ENCODE data around the gene KDSR.
A peak's percentile ranks its signal among the peaks of the same experiment; 100 is the strongest.
"Not testable (repeated sequence)": the region's sequence is repeated elsewhere in the genome, so short reads cannot be mapped to it uniquely, and the experiment has no call there.

Gene KDSR

DNA sequence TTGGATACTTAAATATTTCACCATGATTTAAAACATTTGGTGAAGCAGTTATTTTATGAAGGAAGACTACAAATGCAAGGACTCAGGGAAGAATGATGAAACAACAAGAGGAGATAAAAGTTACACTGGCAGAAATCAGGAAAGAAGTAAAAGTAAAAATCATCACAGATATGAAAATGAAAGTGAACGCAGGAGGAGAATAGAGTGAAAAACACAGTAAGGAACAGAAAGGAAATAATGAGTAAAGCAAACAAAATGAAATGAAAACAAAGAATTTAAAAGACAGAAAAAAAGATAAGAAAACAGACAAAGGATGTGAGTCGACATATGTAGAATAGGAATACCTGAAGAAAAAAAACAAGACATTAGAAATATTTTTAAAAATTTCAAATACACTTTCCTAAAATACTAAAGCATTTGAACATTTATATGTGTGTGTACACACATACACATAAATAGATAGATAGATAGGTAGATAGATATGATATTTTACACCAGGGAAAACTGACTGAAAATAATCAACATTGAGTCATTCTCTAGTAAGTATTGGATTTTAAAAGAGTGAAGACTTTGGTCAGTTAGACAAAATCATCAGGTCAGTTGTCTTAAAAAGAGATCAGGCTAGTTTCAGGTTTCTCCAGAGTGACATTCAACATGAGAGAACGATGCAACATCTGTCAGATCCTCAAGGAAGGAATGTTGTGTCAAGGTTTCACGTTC is 12.1 kb upstream of the KDSR start:
- peaks cover 9% of the 10 kb centered on the region for H3K36me3 Mint-ChIP-seq
- peak overlapping the region; percentile 68 for H3K4me3 Mint-ChIP-seq
- no peaks in the 10 kb centered on the region for H3K27me3 Mint-ChIP-seq

DNA sequence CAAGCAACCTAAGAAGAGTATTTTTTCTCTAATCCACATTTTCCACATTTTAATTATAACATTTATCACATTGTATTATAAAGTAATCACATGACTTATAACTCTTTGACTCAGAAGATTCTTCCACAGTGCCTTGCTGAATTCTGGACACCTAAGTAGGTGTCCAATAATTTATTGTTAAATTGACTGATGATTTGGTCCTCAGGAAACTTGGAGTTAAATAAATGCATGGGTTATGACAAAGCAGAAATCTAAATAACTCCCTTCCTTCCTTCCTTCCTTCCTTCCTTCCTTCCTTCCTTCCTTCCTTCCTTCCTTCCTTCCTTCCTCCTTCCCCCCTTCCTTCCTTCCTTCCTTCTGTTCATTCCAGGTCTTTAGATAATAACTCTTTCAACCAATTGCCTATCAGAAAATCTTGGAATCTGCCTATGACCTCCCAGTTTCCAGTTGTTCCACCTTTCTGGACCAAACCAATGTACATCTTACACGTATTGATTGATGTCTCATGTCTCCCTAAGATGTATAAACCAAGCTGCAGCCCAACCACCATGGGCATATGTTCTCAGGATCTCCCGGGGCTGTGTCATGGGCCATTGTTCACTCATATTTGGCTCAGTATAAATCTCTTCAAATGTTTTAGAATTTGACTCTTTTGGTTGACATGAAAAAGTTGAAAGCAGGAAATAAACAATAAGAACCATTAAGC is 10.4 kb upstream of the KDSR start:
- Mint-ChIP-seq H3K27ac (no peak overlapping the region), H3K9me3 (ENCODE audit: low read depth) (no peaks in the 10 kb centered on the region), H3K27me3 (no peaks in the 10 kb centered on the region), H3K4me3 (no peak overlapping the region), H3K4me1 (ENCODE audit: low read depth) (peaks cover 20% of the 10 kb centered on the region), H3K36me3 (peaks cover 2% of the 10 kb centered on the region)

More for the DNA sequence above, 12.1 kb upstream of the KDSR start:
- H3K9me3 Mint-ChIP-seq (ENCODE audit: low read depth), result peaks cover 4% of the 10 kb centered on the region
- H3K27ac Mint-ChIP-seq, result peak overlapping the region; percentile 81
- H3K4me1 Mint-ChIP-seq (ENCODE audit: low read depth), result peaks cover 20% of the 10 kb centered on the region

DNA sequence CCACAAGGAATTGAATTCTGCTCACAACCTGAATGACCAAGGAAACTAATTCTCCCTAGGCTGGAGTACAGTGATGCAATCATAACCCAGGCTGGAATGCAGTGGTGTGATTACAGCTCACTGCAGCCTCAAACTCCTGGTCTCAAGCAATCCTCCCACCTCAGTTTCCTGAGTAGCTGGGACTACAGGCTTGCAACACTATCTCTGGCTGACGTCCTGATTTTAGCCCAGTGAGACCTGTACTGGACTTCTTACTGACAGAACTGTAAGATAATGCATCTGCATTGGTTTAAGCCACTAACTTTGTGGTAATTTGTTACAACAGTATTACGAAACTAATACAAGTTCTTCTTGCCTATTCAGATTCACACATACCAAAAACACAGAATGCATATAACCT is 9.5 kb upstream of the KDSR start:
- peaks cover 2% of the 10 kb centered on the region for H3K36me3 Mint-ChIP-seq
- no peak overlapping the region for H3K27ac Mint-ChIP-seq
- H3K27me3 Mint-ChIP-seq, result no peaks in the 10 kb centered on the region
- H3K9me3 Mint-ChIP-seq (ENCODE audit: low read depth), result no peaks in the 10 kb centered on the region
- H3K4me3 Mint-ChIP-seq, result no peak overlapping the region
- peaks cover 20% of the 10 kb centered on the region for H3K4me1 Mint-ChIP-seq (ENCODE audit: low read depth)

DNA sequence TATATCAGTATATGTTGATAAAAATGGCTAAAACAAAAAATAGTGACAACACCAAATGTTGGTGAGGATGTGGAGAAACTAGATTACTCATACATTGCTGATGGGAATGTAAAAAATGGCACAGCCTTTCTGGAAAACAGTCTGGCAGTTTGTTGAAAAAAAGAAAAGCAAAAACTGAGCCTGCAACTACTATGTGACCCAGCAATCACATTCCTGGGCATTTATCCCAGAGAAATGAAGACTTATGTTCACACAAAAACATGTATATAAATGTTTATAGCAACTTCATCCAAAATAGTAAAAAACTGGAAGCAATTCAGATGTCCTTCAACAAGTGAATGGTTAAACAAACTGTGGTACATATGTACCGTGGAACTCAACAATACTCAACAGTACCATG is 7.5 kb upstream of the KDSR start:
- H3K9me3 Mint-ChIP-seq (ENCODE audit: low read depth), result no peaks in the 10 kb centered on the region
- H3K36me3 Mint-ChIP-seq, result peaks cover 3% of the 10 kb centered on the region

DNA sequence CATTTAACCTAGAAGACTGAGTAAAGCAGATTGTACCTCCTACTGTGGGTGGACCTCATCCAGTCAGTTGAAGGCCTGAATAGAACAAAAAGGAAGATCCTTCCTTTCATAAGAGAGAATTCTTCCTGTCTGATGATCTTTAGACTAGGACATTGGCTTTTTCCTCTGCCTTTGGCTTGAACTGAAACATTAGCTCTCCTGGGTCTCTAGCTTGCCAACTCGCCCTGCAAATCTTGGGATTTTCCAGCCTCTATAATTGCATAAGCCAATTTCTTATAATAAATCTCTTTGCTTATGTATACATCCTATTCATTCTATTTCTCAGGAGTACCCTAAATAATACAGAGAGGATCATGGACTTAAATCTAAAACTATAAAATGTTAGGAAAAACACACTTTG is 6.2 kb upstream of the KDSR start:
- H3K4me3 Mint-ChIP-seq, result no peak overlapping the region
- H3K9me3 Mint-ChIP-seq (ENCODE audit: low read depth), result no peaks in the 10 kb centered on the region
- H3K36me3 Mint-ChIP-seq, result peaks cover 10% of the 10 kb centered on the region
- no peaks in the 10 kb centered on the region for H3K27me3 Mint-ChIP-seq
- H3K4me1 Mint-ChIP-seq (ENCODE audit: low read depth), result peaks cover 18% of the 10 kb centered on the region
- H3K27ac Mint-ChIP-seq, result no peak overlapping the region

More for the DNA sequence above, 7.5 kb upstream of the KDSR start:
- Mint-ChIP-seq H3K27me3 (no peaks in the 10 kb centered on the region), H3K27ac (no peak overlapping the region), H3K4me3 (no peak overlapping the region), H3K4me1 (ENCODE audit: low read depth) (peaks cover 19% of the 10 kb centered on the region)

DNA sequence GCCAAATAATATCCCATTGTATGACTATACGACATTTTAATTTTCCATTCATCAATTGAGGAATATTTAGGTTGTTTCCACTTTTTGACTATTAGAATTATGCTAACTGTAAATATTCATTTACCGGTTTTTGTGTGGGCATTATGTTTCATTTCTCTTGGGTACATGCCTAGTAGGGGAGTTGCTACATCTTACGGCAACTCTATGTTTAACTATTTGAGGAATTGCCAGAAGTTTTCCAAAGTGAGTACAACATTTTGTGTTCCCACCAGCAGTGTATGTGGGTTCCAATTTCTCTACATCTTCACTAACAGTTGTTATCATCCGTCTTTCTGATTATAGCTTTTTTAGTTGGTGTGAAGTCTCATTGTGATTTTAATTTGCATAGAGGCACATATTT is 1.6 kb upstream of the KDSR start:
- peaks cover 40% of the 10 kb centered on the region for H3K4me1 Mint-ChIP-seq (ENCODE audit: low read depth)

DNA sequence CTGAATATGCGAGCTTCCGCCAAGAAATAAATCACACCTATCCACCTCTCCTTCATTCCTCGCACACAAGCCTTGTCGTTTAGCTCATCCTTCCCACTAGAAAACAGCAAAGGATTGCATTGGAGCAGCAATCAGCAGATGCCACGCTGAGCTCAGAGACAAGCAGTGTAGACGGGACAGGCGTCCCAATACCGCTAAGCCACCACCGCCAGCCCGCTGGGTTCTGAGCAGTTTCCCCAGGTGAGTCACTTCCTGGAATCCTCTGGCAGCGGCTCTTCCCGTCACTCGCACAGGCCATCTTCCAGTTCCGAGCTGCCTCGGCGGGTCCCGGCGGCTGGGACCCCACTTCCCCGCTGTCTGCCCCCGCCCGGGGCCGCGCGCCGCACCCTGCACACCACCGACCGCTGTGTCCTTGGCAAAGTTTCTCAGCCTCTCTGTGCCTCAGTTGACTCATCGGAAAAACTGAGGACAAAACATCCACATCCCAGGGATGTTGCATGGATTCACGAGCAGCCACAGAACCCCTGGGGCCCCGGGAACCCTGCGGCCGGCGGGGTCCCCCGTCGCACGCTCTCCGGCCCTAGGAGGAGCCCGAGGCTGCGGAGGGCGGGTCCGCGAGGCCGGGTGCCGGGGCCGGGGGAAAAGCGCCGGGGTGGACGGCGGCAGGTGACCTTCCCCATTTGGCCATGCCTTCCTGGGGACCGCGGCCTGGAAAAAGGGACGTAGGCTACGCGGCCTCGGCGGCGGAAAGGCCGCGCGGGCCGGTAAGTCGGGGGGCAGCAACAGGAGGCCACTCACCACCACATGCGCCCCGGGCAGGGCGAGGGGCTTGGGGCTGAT is 573 bp downstream of the KDSR start:
- peaks cover 41% of the 10 kb centered on the region for H3K4me1 Mint-ChIP-seq (ENCODE audit: low read depth)
- H3K4me3 Mint-ChIP-seq, result peak overlapping the region; percentile 95

More for the DNA sequence above, 1.6 kb upstream of the KDSR start:
- Mint-ChIP-seq H3K27me3 (no peaks in the 10 kb centered on the region), H3K36me3 (peaks cover 12% of the 10 kb centered on the region), H3K9me3 (ENCODE audit: low read depth) (no peaks in the 10 kb centered on the region), H3K4me3 (peak overlapping the region; percentile 92), H3K27ac (no peak overlapping the region)

DNA sequence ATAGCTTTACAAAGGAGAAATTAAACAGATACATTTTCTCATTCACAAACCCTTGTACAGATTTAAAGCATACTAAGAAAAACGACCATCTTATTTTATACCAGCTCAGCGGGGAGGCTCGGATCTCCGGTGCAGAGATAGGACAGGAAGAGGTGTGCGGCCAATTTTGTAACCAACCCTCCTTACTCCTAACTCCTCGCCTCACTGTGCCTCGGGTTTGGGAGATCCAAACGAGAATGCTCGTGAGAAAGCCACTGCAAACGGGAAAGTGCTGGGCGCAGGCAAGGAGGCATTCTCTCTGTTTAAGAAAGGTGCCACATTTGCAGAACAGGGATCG is 1.2 kb downstream of the KDSR start:
- Mint-ChIP-seq H3K36me3 (peaks cover 15% of the 10 kb centered on the region), H3K4me1 (ENCODE audit: low read depth) (peaks cover 41% of the 10 kb centered on the region), H3K9me3 (ENCODE audit: low read depth) (no peaks in the 10 kb centered on the region), H3K27ac (peak overlapping the region; percentile 86), H3K4me3 (peak overlapping the region; percentile 95), H3K27me3 (no peaks in the 10 kb centered on the region)

More for the DNA sequence above, 573 bp downstream of the KDSR start:
- no peaks in the 10 kb centered on the region for H3K9me3 Mint-ChIP-seq (ENCODE audit: low read depth)
- H3K27me3 Mint-ChIP-seq, result no peaks in the 10 kb centered on the region
- H3K27ac Mint-ChIP-seq, result peak overlapping the region; percentile 86
- peaks cover 15% of the 10 kb centered on the region for H3K36me3 Mint-ChIP-seq

DNA sequence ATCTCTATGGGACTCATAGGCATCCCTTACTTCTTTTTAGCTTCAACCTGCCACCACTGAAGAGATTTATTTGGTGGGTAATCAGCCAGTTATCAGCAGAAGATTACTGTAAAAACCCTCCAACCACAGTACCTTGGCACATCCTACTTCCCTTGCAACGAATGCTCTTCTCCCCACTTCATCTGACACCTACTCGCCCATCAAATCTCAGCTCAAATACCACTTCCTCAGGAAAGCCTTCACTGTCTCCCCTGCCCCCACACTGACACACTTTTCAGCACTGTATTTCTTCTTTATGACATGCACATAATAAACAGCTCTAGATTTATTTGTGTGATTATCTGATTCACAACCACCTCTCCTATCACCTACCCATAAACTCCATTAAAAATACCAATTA is 3.1 kb downstream of the KDSR start:
- peaks cover 8% of the 10 kb centered on the region for H3K36me3 Mint-ChIP-seq

DNA sequence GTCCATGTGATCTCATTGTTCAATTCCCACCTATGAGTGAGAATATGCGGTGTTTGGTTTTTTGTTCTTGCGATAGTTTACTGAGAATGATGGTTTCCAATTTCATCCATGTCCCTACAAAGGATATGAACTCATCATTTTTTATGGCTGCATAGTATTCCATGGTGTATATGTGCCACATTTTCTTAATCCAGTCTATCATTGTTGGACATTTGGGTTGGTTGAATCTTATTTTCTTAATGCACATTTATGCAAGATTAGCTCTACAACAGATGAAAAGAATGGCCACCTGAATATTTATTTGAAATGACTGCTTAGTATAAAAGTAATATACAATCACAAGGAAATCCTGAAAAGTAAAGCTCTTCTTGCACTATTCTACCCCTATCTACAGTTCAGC is 3.6 kb downstream of the KDSR start:
- H3K4me3 Mint-ChIP-seq; H3K27me3 Mint-ChIP-seq; H3K9me3 Mint-ChIP-seq (ENCODE audit: low read depth); H3K36me3 Mint-ChIP-seq; H3K27ac Mint-ChIP-seq: not testable (repeated sequence)
- peaks cover 28% of the 10 kb centered on the region for H3K4me1 Mint-ChIP-seq (ENCODE audit: low read depth)

More for the DNA sequence above, 3.1 kb downstream of the KDSR start:
- Mint-ChIP-seq H3K27me3 (no peaks in the 10 kb centered on the region), H3K27ac (no peak overlapping the region), H3K4me1 (ENCODE audit: low read depth) (peaks cover 33% of the 10 kb centered on the region), H3K9me3 (ENCODE audit: low read depth) (no peaks in the 10 kb centered on the region), H3K4me3 (peak overlapping the region; percentile 11)

DNA sequence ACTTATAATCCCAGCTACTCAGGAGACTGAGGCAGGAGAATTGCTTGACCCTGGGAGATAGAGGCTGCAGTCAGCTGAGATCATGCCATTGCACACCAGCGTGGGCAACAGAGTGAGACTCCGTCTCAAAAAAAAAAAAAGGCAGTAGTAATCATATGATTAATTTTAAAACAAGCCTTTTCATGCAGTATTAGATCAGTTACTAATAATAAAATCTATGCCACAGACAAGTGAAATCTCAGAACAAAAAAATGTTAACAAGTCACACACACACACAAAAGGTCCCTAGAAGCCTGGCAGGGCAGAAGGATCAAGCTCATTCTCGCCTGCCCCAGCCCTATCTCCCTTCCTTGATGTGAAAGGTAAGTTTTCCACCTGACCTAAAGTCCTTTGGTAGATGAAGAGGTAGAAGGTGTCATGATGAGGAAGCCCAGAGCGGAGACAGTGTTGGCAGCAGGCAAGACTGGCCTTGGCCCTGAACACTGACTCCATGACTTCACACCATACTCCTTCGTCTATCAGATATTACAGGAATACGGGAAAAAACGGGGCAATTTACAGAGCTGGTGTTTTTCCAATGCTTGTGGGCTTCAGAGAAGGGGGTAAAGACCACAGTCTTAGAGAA is 10.6 kb downstream of the KDSR start:
- H3K4me1 Mint-ChIP-seq (ENCODE audit: low read depth), result no peaks in the 10 kb centered on the region
- H3K4me3 Mint-ChIP-seq, result no peak overlapping the region
- H3K27me3 Mint-ChIP-seq, result no peaks in the 10 kb centered on the region
- H3K27ac Mint-ChIP-seq, result no peak overlapping the region
- peaks cover 10% of the 10 kb centered on the region for H3K36me3 Mint-ChIP-seq
- no peaks in the 10 kb centered on the region for H3K9me3 Mint-ChIP-seq (ENCODE audit: low read depth)

DNA sequence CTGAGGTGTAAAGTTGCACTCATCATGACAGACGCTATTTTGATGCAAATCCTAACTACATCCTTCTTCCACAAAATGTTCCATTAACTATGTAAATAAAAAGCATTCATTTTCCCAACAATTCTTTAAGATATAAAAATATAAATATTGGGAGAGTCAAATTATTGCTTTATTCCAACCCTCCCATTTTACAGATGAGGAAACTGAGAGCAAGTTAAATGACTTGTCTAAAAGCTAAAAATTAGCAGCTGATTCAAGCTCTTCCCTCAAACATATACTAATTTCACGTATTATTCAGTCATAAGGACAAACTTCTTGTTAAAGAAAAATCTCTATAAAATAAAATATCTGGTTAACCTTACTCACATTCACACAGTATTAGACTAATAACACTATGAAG is 16.8 kb downstream of the KDSR start:
- Mint-ChIP-seq H3K27me3 (no peaks in the 10 kb centered on the region), H3K9me3 (ENCODE audit: low read depth) (no peaks in the 10 kb centered on the region), H3K27ac (no peak overlapping the region), H3K4me3 (no peak overlapping the region), H3K36me3 (peaks cover 12% of the 10 kb centered on the region), H3K4me1 (ENCODE audit: low read depth) (no peaks in the 10 kb centered on the region)

DNA sequence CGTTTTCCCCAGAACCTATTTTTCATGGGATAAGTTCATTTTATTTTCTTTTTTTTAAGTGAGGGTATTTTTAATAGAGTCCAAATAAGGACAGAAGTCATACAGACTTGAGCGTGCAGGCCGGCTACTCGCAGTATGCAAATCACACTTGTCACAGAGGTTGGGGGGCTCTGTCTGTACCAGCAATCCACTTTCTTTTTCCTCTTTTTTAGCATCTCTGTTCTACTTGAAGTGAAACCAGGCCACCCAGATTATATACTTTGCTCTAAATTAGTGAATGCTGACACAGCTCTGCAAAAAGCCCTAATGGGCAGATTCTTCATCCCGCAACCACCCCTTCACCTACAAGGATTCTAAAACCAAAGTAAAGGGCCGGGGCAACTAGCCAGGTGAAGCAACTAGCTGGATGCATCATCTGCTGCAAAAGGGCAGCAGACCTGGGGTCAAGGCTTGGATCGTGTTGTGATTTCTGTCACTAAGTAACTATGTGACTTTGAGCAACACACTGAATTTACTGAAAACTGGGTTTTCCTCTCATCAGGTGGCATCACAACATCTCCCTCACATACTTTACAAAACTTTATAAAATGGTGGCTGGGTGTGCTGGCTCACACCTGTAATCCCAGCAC is 18.4 kb downstream of the KDSR start:
- Mint-ChIP-seq H3K4me3 (no peak overlapping the region), H3K36me3 (peaks cover 11% of the 10 kb centered on the region), H3K9me3 (ENCODE audit: low read depth) (no peaks in the 10 kb centered on the region), H3K4me1 (ENCODE audit: low read depth) (no peaks in the 10 kb centered on the region), H3K27me3 (no peaks in the 10 kb centered on the region), H3K27ac (no peak overlapping the region)

DNA sequence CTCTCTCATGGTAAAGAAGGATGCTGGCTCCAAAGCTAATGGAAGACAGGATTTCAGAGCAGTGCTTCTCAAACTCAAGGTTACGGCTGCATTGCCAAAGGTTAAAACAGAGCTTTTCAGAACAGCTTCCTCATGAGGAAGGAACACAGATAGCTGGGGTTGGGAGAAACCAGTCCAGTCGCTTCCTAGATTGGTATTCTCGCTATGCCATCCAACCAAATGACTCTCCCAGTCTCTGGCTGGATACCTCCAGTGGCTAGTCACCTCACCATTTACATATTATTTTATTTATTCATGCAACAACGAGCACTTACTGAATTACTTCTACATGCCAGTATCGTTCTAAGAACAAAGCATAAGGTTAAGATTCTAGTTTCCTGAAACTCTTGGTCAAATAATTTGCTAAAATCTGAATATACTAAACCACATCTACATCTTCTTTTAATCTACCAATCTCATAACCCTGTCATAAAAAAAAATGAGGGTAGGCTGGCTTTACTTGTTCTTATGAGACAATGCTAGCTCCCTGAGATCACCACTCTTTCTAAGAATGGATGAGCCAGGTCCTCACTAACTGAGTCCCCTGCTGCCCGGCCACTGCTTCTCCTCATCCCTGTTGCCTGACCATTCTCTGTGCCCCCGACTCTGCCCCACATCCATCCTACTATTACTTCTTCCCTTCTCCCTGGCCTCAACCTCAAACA is 20.4 kb downstream of the KDSR start:
- H3K4me1 Mint-ChIP-seq (ENCODE audit: low read depth), result peaks cover 1% of the 10 kb centered on the region
- H3K27ac Mint-ChIP-seq, result no peak overlapping the region
- H3K4me3 Mint-ChIP-seq, result no peak overlapping the region
- H3K27me3 Mint-ChIP-seq, result no peaks in the 10 kb centered on the region
- no peaks in the 10 kb centered on the region for H3K9me3 Mint-ChIP-seq (ENCODE audit: low read depth)
- peaks cover 13% of the 10 kb centered on the region for H3K36me3 Mint-ChIP-seq
